SJSA1 (cell line): ENCODE measurements around the gene CLCNKA. TPM values are rescaled to one million over a fixed set of nuclear protein-coding genes. Genes with fewer than 3 reads are reported as not detected.
"Not testable (repeated sequence)": the region's sequence is repeated elsewhere in the genome, so short reads cannot be mapped to it uniquely, and the experiment has no call there.

Experiments
- DNase-seq, 2 experiments: peaks; one replicate each; pipeline ENCODE4 v3.0.0-alpha.2; 2015 to 2020; ENCODE audit warnings: low spot score in 2 of 2, low read depth in 1 of 2
- H3K27ac ChIP-seq: fragments of 250-450 bp; sonication (Bioruptor Pico); 2 replicates; pipeline ENCODE4 v1.5.1; 2020; ENCODE audit warnings: mild to moderate bottlenecking, moderate library complexity
- H3K27me3 ChIP-seq: fragments of 250-450 bp; sonication (Bioruptor Pico); replicated peaks from 2 replicates; pipeline ENCODE4 v1.5.1; 2020; ENCODE audit warnings: mild to moderate bottlenecking, moderate library complexity
- H3K36me3 ChIP-seq: fragments of 250-450 bp; sonication (Bioruptor Pico); 2 replicates; pipeline ENCODE4 v1.5.1; 2020; ENCODE audit warnings: mild to moderate bottlenecking
- H3K4me1 ChIP-seq: fragments of 250-450 bp; sonication (Bioruptor Pico); replicated peaks from 2 replicates; pipeline ENCODE4 v1.6.1; 2021; ENCODE audit warnings: mild to moderate bottlenecking
- H3K4me3 ChIP-seq: fragments of 250-450 bp; sonication (Bioruptor Pico); 2 replicates; pipeline ENCODE4 v1.5.1; 2020; ENCODE audit warnings: mild to moderate bottlenecking
- H3K9me3 ChIP-seq: fragments of 250-450 bp; sonication (Bioruptor Pico); replicated peaks from 2 replicates; pipeline ENCODE4 v1.5.1; 2020; ENCODE audit warnings: mild to moderate bottlenecking
- total RNA-seq: library from RNA; depleted of rRNA; stranded (reverse); fragments of >200 nt; shearing (Covaris generic); gene quantifications from 2 replicates; pipeline ENCODE4 v1.2.3, GENCODE V29; 2014

Gene CLCNKA
- total RNA-seq, 1 experiment from 2014 or later = not detected

DNA sequence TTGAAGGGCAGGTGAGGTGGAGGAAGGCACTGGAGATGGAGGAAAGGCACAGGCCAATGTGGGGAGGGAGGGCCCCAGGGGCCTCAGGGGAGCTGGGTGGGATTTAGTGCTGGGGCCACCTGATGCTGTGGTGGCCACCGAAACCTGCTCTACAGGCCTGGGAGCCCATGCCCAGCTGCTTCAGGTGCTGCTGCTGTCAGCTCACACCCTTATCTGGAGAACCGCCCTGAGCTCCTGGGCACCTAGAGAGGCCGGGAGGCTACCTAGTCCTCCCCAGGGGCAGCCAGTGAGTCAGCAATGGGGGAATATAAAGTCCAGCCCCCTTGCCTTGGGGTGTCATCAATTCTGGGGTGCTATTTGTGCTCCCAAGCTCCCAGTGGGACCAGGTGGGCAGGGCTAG, 39.4 kb downstream of the CLCNKA start:
- Histone ChIP-seq H3K4me3 (no peak overlapping the region), H3K27ac (no peak overlapping the region), H3K36me3 (no peaks in the 10 kb centered on the region), H3K9me3 (no peaks in the 10 kb centered on the region), H3K27me3 (no peaks in the 10 kb centered on the region), H3K4me1 (no peaks in the 10 kb centered on the region)
- DNase-seq = no peak

DNA sequence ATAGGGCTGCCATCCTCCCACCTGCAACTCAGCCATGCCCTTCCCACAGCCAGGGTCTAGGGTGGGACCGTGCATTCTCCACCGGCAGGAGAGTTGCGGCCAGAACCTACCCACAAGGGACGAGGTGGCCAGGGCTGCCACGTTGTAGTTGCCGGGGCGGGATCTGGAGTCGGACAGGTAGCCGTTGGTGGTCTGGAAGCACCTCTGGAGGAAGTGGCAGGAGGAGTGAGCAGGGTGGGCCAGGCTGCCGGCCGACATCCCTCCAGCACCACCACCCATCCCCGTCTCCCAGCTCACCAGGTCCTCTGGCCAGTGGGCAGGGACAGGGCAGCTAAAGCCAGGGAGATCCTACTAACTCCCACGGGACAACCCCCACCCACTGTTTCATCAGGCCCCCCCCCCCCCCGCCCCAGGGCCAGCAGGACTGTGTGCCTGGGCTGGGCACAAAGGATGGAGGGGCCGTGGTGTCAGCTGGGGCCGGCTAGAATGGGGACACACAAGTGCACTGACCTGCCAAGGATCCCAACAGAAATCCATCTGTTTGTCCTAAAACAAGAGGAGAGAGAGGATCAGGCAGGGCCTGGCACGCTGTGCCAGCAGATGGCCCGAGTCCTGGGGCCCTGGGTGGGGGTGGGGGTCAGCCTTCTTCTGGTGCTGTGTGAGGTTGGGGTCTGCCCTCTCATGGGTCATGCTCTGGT, 40.3 kb downstream of the CLCNKA start:
- H3K9me3 ChIP-seq, H3K4me3 ChIP-seq, H3K27ac ChIP-seq, H3K27me3 ChIP-seq, H3K4me1 ChIP-seq, DNase-seq, H3K36me3 ChIP-seq: not testable (repeated sequence)

DNA sequence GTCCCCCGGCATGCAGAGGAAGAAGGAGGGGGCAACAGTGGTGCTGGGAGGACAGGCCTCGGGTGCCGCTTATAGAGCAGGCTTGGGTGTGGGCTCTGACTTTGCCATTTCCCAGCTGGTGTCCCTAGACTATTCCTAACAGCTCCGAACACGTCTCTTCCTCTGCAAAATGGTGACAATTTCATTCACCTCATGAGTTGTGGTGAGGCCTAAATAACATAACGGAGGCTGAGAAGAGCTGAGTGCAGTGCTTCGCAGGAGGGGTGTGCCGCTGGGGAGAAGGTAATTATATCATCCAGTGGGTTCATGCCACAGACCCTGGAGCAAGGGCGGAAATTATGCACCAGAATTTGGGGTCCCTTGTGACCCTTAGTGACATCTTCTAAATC, 40.8 kb downstream of the CLCNKA start:
- not testable (repeated sequence) for H3K4me1 ChIP-seq

DNA sequence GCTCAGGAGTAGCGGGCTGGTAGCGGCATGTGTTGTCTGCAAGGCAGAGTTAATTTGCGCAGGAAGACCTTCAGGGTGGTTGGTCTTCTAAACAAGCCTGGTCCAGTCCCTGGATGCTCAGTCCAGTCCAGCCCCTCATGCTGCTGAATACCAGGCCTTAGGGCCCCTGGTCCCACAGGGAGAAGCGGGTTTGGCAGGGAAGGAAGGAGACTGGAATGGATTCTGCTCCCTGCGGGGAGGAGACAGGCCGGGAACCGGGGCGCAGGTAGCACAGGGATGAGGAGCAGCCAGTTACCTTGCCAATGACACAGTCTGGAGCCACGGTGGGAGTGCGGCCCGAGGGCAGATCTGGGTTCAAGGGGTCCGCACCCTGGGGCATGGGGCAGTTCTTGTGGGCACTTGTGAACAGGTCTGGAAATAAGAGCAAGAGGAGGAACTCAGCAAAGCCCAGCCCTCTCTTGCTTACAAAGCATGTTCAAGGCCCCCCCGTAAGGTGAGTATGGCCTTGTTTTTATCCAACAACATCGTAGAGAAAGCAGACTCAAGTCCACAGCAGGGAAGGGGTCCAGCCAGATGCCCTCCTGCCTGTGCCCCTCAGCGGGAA, 41.5 kb downstream of the CLCNKA start:
- no peak overlapping the region for H3K4me3 ChIP-seq
- no peak for DNase-seq
- H3K36me3 ChIP-seq = no peaks in the 10 kb centered on the region
- H3K27ac ChIP-seq = no peak overlapping the region
- H3K4me1 ChIP-seq = no peaks in the 10 kb centered on the region
- H3K9me3 ChIP-seq = no peaks in the 10 kb centered on the region
- H3K27me3 ChIP-seq = no peaks in the 10 kb centered on the region

More for the DNA sequence above, 40.8 kb downstream of the CLCNKA start:
- not testable (repeated sequence) for H3K36me3 ChIP-seq, H3K9me3 ChIP-seq, H3K27me3 ChIP-seq, DNase-seq, H3K27ac ChIP-seq, H3K4me3 ChIP-seq

DNA sequence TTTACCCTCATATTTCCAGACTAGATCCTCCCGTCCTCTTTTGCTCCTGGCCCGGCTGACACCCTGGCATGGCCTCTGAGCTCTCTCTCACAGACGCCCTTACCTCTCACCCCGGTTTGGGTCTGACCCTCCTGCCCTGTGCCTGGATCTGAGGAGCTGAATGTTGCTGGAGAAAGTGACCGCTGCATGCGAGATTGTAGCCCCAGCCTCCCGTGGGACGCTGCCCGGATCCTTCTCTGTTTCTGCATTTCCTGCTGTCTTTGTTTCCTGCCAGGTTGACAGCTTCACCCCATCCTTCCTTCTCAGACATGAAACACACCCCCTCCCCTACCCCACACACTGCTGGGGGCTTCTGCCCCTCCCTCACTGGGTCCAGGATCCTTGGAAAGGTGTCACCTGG, 42.1 kb downstream of the CLCNKA start:
- Histone ChIP-seq H3K27ac (no peak overlapping the region), H3K27me3 (no peaks in the 10 kb centered on the region), H3K36me3 (no peaks in the 10 kb centered on the region), H3K9me3 (no peaks in the 10 kb centered on the region), H3K4me1 (no peaks in the 10 kb centered on the region), H3K4me3 (no peak overlapping the region)
- DNase-seq = no peak

DNA sequence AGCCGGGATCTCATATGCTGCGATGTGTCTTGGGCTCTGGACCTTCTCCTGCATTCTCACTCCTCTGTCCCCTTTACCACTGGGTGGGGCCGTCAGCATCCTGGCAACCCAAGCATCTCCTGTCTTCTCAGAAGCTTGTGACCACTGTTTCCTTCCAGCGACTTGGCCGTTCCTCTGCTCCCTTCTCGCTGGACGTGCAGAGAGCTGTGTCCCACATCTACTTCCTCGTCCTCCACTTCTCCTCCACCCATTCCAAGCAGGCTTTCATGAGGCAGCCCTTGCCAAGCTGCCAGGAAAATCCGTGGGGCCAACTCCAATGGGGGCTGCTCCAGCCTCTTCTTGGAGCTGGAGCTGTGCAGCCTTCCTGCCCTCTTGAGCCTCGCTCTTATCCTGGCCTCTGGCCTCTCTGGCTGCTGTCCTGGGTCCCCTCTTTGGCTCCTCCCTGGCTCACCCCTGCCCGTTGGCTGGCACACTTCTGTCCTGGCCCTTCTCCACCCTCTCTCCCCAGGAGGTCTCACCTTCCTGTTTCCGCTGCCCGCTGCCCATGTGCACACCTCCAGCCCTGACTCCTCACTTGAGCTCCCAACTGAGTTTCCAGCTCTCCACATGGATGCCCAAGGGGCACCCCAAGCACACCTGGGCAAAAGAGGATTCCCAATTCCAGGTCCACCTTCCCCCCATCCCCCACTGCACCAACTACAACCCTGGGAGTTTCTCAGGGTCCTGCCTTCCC, 42.9 kb downstream of the CLCNKA start:
- H3K9me3 ChIP-seq = no peaks in the 10 kb centered on the region
- no peaks in the 10 kb centered on the region for H3K4me1 ChIP-seq
- no peaks in the 10 kb centered on the region for H3K27me3 ChIP-seq
- no peak for DNase-seq
- no peaks in the 10 kb centered on the region for H3K36me3 ChIP-seq
- no peak overlapping the region for H3K27ac ChIP-seq
- no peak overlapping the region for H3K4me3 ChIP-seq

DNA sequence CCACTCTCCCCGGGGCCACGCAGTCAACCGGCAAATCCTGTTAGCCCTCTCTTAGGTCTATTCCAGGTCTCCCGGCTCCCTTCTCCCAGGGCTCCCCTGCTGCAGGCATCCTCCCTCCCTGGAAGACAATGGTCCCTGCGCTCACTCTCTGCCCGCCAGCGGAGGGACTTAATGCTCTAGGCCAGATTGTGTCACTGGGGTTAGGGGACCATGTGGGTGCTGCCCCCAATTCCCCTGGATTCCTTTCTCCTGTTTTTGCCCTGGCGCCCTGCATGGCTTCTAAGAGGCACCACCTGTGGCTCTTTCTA, 43.4 kb downstream of the CLCNKA start:
- DNase-seq = no peak
- no peak overlapping the region for H3K27ac ChIP-seq
- H3K27me3 ChIP-seq = no peaks in the 10 kb centered on the region
- H3K9me3 ChIP-seq = no peaks in the 10 kb centered on the region
- no peak overlapping the region for H3K4me3 ChIP-seq
- H3K36me3 ChIP-seq = no peaks in the 10 kb centered on the region
- H3K4me1 ChIP-seq = no peaks in the 10 kb centered on the region

DNA sequence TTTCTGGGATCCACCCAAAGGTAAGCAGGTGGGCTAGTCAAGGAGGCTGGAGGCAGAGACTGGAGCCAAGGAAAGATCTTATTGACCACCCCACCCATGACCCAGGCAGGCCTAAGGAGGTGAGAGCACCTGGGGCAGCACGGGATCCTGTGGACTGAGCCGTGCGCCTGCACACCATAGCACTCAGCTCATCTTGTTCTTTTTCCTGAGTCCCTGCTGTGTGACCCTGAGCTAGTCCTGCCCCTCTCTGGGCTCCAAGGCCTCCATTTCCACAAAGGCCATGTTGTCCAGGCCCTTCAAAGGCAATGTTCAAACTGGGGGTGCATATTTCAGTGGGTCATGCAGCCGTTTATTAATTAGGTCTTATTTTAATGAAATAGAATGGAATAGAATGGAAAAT, 44.4 kb downstream of the CLCNKA start:
- Histone ChIP-seq H3K9me3 (no peaks in the 10 kb centered on the region), H3K27me3 (no peaks in the 10 kb centered on the region), H3K4me3 (no peak overlapping the region), H3K4me1 (no peaks in the 10 kb centered on the region), H3K36me3 (no peaks in the 10 kb centered on the region), H3K27ac (no peak overlapping the region)
- DNase-seq = no peak

DNA sequence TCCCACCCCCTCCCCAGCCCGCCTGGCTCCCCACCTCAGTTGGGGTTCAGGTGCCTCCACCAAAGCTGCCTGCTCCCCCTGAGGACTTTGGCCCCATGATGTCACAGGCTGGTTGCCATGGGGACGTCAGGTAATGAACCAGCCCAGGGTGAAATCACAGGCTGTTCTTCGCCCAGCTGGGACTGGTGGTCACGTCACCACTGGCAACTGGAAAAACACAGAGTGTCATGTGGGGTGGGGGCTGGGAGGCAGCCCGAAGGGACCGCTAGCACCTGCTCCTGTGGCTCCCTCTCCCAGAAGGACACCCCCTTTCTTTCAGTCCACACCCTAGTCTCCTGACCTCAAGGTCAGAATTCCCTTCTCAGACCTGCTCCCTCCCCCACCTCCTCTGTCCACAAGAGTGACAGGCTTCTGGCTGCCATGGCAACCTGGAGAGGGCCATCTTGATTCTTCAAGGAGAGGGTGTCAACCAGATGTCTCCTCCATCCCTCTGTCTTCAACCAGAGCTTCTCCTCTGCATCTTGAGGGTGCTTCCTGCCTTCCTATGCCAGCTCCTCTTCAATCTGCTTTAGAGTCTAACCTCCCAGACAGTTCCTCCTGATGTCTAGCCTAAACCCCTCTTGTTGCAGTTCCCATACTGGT, 45.4 kb downstream of the CLCNKA start:
- Histone ChIP-seq H3K36me3 (no peaks in the 10 kb centered on the region), H3K27ac (no peak overlapping the region), H3K4me1 (no peaks in the 10 kb centered on the region), H3K27me3 (no peaks in the 10 kb centered on the region), H3K9me3 (no peaks in the 10 kb centered on the region), H3K4me3 (no peak overlapping the region)
- no peak for DNase-seq

DNA sequence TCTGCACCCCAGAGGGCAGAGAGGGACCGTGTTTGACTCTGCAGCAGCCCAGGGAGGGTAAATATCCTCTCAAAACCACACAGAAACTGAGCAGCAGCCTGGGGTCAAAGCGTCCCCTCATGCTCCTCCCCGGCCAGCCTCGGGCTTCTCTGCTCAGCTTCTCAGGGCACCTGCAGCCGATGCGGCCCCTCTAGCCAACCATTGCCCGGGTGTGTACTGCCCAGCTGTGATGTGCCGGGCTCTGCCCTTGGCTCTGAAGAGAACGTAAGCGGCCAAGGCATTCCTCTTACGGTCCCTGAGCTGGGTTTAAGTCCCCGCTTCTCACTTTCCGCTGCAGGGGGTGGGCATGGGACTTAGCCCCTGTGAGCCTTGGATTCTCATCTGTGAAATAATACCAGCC, 46.1 kb downstream of the CLCNKA start:
- H3K27ac ChIP-seq = no peak overlapping the region
- H3K4me1 ChIP-seq = peaks cover under 1% of the 10 kb centered on the region
- no peaks in the 10 kb centered on the region; the same call in 1 of the 2 replicates for H3K27me3 ChIP-seq
- DNase-seq = no peak
- no peaks in the 10 kb centered on the region for H3K36me3 ChIP-seq
- H3K9me3 ChIP-seq = no peaks in the 10 kb centered on the region
- H3K4me3 ChIP-seq = no peak overlapping the region

DNA sequence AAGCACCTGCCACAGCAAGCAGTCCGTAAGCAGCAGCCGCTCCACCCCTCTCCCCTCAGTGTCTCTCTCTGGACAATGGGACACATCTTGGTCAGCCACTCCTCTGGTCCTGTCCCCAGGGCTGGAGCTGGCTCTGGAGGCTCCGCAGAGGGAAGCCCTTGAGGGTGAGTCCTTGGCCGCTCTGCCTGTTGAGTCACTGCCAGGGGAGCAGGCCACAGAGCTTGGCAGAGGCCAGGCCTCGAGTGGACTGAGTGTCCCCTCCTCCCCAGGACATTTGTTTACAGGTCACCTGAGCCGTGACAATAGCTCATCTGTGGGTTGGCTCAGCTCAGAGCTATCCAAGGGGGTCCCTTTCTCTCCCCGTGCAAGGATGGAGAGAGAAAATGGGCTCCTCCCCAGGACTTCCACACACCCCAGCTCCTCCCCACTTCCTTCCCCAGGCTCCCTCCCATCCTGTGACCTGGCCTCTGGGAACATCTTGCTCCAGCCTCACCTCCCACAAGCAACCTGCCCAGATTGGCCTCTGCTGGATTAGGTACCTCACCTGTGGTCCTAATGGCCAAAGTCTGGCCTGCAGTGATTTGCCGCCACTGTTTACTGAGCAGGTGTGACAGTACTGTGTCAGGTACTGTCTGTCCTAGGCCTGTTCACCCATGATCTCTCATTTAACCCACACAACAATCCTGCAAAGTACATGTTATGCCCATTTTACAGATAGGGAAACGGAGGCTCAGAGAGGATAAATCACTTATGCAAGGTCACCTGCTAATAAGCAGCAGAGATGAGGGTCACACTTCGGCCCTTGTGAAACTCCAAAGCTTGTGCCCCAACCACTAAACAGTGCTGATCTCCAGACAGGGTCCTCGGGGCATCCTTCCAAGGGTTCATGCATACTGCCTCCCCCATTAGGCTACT, 46.8 kb downstream of the CLCNKA start:
- no peaks in the 10 kb centered on the region; the same call in 1 of the 2 replicates for H3K27me3 ChIP-seq
- no peak overlapping the region for H3K4me3 ChIP-seq
- H3K36me3 ChIP-seq = no peaks in the 10 kb centered on the region
- no peak for DNase-seq
- H3K27ac ChIP-seq = no peak overlapping the region
- H3K9me3 ChIP-seq = no peaks in the 10 kb centered on the region
- peaks cover 8% of the 10 kb centered on the region for H3K4me1 ChIP-seq

DNA sequence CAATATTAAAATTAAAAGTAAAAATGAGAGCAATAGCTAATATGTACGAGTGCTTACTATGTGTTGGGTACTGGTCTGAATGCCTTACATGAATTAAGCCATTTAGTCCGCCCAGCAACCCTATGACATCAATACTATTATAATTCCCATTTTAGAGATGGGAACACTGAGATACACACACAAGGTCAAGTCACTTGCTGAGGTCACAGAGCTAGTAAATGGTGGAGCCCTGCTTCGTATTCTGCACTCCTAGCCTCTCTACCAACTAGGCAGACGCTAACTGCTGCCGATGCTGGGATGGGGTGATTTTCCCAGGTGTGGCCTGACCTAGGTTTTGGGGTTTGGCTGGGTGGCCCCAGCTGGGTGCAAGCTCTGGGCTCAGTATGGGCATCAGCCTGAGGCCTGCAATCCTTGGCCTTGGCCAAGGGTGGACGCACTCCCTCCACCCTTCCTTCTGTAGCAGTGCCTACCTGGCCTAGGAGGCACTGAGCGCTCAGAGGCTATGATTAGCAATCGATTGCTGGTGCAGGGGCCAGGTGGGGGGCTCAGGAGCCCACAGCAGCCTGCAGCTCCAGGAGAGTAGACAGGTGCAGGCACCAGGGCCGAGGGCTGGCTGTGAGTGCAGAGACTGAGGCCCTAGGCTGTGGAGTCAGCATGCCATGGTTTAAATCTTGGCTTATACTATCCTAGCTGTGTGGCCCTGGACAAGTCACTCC, 49.0 kb downstream of the CLCNKA start:
- no peaks in the 10 kb centered on the region; the same call in 1 of the 2 replicates for H3K27me3 ChIP-seq
- H3K27ac ChIP-seq = no peak overlapping the region
- no peak for DNase-seq
- no peaks in the 10 kb centered on the region for H3K36me3 ChIP-seq
- no peaks in the 10 kb centered on the region for H3K9me3 ChIP-seq
- H3K4me1 ChIP-seq = peaks cover 18% of the 10 kb centered on the region
- H3K4me3 ChIP-seq = no peak overlapping the region

DNA sequence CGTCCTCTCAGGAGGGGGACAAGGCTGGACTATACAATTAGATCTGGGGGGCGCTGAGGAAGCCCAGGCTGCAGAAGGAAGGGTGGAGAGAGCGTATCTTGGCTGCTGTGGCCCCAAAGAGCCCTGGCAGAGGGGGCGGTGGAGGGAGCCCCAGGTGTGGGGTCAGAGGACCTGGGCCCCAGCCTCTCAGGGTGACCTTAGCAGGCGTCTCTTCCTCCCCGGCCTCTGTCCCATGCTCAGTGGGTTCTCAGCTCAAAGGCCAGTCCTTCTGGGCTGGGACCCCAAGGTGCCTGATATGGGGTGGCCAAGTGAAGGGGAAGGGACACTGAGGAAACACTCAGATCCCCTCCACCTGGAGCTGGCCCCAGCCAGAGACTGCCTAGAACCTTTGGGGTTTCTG, 49.8 kb downstream of the CLCNKA start:
- Histone ChIP-seq H3K4me1 (peaks cover 26% of the 10 kb centered on the region), H3K36me3 (no peaks in the 10 kb centered on the region), H3K4me3 (no peak overlapping the region), H3K9me3 (no peaks in the 10 kb centered on the region), H3K27ac (no peak overlapping the region), H3K27me3 (no peaks in the 10 kb centered on the region; the same call in 1 of the 2 replicates)
- DNase-seq = no peak
